ENCODE measurements around the gene TMEM184A. TPM values are rescaled to one million over a fixed set of nuclear protein-coding genes. Genes with fewer than 3 reads are reported as not detected.
"Not testable (repeated sequence)": the region's sequence is repeated elsewhere in the genome, so short reads cannot be mapped to it uniquely, and the experiment has no call there.

Gene TMEM184A
- total and polyA plus RNA-seq, 8 donors = 1.00 to 9.7 (median 2.4) TPM

DNA sequence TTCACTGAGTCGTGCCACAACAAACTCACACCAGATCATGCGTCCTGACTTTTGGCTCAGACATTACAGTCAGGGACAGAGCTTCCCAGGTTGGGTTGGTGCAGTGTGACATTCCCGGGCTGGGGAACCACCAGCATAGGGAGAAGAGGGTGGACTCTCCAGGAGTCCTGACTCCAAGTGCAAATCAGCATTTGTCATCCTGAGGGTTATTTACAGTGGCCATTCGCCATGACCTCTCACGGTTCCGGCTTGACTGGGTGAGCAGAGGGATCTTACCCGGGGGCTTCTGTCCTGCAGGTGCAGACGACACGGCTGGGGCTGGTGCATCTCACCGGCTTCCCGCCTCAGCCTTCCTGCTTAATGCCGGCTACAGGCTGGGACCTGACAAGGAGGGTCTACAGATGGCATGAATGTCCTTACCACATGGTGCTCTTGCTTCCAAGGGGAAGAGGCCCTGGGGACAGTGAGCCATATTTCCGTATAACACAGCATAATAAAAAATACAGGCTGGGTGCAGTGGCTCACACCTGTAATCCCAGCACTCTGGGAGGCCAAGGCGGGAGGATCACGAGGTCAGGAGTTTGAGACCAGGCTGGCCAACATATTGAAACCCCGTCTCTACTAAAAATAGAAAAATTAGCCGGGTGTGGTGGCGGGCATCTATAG lies 39.3 kb downstream of the TMEM184A start:
- H3K4me3 ChIP-seq = no peak overlapping the region
- H3K36me3 ChIP-seq = no peaks in the 10 kb centered on the region
- ATAC-seq = no peak
- intact Hi-C loops (cut with DNase I) = no loop called here
- peaks cover 3 to 27% of the 10 kb centered on the region in 2 donors for H3K4me1 ChIP-seq
- DNase-seq = peak in 1 of 4 donors; percentile 59
- peaks cover 0 to 15% of the 10 kb centered on the region in 2 donors for H3K27me3 ChIP-seq
- TF ChIP-seq, protein P1, sequence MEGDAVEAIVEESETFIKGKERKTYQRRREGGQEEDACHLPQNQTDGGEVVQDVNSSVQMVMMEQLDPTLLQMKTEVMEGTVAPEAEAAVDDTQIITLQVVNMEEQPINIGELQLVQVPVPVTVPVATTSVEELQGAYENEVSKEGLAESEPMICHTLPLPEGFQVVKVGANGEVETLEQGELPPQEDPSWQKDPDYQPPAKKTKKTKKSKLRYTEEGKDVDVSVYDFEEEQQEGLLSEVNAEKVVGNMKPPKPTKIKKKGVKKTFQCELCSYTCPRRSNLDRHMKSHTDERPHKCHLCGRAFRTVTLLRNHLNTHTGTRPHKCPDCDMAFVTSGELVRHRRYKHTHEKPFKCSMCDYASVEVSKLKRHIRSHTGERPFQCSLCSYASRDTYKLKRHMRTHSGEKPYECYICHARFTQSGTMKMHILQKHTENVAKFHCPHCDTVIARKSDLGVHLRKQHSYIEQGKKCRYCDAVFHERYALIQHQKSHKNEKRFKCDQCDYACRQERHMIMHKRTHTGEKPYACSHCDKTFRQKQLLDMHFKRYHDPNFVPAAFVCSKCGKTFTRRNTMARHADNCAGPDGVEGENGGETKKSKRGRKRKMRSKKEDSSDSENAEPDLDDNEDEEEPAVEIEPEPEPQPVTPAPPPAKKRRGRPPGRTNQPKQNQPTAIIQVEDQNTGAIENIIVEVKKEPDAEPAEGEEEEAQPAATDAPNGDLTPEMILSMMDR (IDR thresholded peaks at IDR 0.05) = no peak
- H3K9me3 ChIP-seq = peaks cover 0 to 4% of the 10 kb centered on the region in 2 donors
- no peak overlapping the region for H3K27ac ChIP-seq

DNA sequence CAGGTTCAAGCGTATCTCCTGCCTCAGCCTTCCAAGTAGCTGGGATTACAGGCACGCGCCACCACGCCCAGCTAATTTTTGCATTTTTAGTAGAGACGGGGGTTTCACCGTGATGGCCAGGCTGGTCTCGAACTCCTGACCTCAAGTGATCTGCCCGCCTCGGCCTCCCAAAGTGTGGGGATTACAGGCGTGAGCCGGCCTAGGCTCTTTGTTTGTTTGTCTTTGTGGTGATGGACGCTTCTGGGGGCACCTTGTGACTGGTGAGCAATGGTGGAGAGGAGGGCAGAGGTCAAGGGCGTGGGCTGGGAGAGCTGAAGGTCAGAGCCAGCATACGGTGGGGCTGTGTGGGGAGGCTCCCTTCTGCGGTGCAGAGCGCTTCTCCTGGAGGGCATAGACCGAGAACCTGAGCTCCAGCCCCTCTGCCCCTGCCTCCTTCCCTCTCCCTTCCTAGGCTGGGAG lies 40.5 kb downstream of the TMEM184A start:
- H3K4me3 ChIP-seq; H3K27ac ChIP-seq; H3K36me3 ChIP-seq; H3K9me3 ChIP-seq; intact Hi-C loops (cut with DNase I); ATAC-seq: not testable (repeated sequence)
- Histone ChIP-seq H3K4me1 (peaks cover 3 to 31% of the 10 kb centered on the region in 2 donors), H3K27me3 (peaks cover 0 to 24% of the 10 kb centered on the region in 2 donors)
- peak in 1 of 4 donors; percentile 50 for DNase-seq

DNA sequence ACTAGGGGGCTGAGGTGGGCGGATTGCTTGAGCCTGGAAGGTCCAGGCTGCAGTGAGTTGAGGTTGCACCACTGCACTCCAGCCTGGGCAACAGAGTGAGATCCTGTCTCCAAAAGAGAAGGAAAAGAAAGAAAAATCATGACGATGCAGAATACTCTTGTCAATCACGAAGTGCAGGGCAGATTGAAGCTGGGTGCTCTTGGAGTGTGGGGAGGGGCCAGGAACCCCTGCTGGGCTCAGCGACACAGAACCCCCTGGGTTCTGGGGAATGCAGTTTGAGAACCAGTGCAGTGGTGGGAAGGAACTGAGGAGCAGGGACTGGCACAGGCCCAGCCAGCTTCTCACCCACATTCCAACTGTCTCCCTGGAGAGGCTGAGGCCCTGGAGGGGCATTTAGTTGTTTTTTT lies 41.0 kb downstream of the TMEM184A start:
- ATAC-seq = no peak
- intact Hi-C loops (cut with DNase I) = no loop called here
- DNase-seq = no peak
- H3K36me3 ChIP-seq = no peaks in the 10 kb centered on the region
- H3K27me3 ChIP-seq = peaks cover 0 to 24% of the 10 kb centered on the region in 2 donors
- peaks cover 3 to 31% of the 10 kb centered on the region in 2 donors for H3K4me1 ChIP-seq
- no peak overlapping the region for H3K27ac ChIP-seq
- no peak overlapping the region for H3K4me3 ChIP-seq
- TF ChIP-seq, protein P1 (IDR thresholded peaks at IDR 0.05) = no peak
- peaks cover 0 to 4% of the 10 kb centered on the region in 2 donors for H3K9me3 ChIP-seq

DNA sequence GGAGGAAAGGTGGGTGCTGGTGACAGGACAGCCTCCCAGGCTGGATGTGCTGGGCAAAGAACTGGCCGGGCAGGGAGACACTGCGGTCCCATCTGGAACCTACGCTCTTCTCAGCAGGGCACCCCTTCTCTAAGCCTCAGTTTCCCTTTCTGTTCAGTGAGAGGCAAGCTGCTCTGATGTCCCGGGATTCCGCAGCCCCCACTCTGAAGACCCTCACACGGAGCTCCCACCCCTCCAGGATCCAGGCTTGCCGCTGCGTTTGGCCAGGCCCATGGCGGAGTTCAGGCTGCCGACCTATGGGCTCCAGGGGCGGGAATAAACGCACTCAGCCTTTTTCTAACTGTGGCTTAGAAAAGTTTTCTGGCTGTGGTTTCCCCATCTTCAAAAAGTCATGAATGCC lies 41.6 kb downstream of the TMEM184A start:
- intact Hi-C loops (cut with DNase I) = no loop called here

DNA sequence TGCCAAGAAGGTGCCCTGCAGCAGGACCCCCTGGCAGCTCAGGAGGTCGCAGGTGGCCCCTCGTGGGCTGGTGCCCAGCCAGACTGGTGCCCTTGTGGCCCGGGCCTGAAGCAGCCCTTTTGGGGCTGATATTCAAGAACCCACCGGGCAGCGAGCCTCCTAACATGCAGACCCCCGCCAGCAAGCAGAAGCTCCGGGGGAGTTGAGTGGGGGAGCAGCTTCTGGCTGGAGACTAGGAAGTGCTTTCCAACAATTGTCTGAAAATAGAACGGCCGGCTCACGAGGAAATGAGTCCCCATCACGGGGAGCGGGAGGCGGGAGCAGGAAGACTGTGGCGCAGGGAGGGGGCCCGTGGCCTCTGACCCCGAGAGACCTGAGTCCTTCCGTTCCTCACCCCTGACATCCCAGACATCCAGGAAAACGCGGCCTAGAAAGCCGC lies 42.3 kb downstream of the TMEM184A start:
- Histone ChIP-seq H3K27ac (peak overlapping the region; percentile 84 to 86), H3K9me3 (peaks cover 0 to 3% of the 10 kb centered on the region in 2 donors), H3K4me1 (peaks cover 3 to 31% of the 10 kb centered on the region in 2 donors), H3K4me3 (peak overlapping the region in 1 of 2 donors; percentile 10), H3K36me3 (no peaks in the 10 kb centered on the region), H3K27me3 (peaks cover 0 to 24% of the 10 kb centered on the region in 2 donors)
- peak; percentile 55 for ATAC-seq
- intact Hi-C loops (cut with DNase I) = no loop called here
- peak in 2 of 4 donors; percentile 73 for DNase-seq
- TF ChIP-seq, protein P1 (IDR thresholded peaks at IDR 0.05) = no peak

More for the DNA sequence above, 41.6 kb downstream of the TMEM184A start:
- peaks cover 0 to 4% of the 10 kb centered on the region in 2 donors for H3K9me3 ChIP-seq
- no peak overlapping the region for H3K4me3 ChIP-seq
- DNase-seq (peak in 1 of 4 donors; percentile 51), ATAC-seq (no peak)
- peak overlapping the region; percentile 84 to 86 for H3K27ac ChIP-seq
- TF ChIP-seq, protein P1 (IDR thresholded peaks at IDR 0.05) = no peak
- H3K27me3 ChIP-seq = peaks cover 0 to 24% of the 10 kb centered on the region in 2 donors
- H3K4me1 ChIP-seq = peaks cover 3 to 31% of the 10 kb centered on the region in 2 donors
- no peaks in the 10 kb centered on the region for H3K36me3 ChIP-seq
